Measurements from ENCODE around the gene WNT6. TPM values are rescaled to one million over a fixed set of nuclear protein-coding genes. Genes with fewer than 3 reads are reported as not detected.
A peak's percentile ranks its signal among the peaks of the same experiment; 100 is the strongest.

WNT6 gene
- total RNA-seq, 1 donor from 2014 or later = not detected

DNA sequence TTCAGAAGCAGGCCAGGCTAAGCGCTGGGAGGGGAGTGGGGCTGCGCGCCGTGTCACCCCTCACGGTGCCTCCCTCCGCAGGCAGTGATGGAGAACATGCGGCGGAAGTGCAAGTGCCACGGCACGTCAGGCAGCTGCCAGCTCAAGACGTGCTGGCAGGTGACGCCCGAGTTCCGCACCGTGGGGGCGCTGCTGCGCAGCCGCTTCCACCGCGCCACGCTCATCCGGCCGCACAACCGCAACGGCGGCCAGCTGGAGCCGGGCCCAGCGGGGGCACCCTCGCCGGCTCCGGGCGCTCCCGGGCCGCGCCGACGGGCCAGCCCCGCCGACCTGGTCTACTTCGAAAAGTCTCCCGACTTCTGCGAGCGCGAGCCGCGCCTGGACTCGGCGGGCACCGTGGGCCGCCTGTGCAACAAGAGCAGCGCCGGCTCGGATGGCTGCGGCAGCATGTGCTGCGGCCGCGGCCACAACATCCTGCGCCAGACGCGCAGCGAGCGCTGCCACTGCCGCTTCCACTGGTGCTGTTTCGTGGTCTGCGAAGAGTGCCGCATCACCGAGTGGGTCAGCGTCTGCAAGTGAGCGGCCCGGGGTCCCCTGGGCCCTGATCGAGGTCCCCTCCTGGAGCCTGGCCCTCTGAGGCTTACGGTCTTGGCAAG lies 33.2 kb downstream of the WNT6 start:
- H3K4me3 ChIP-seq (ENCODE audit: low read depth, low read length) = peak overlapping the region; percentile 43
- TF ChIP-seq, protein P1, sequence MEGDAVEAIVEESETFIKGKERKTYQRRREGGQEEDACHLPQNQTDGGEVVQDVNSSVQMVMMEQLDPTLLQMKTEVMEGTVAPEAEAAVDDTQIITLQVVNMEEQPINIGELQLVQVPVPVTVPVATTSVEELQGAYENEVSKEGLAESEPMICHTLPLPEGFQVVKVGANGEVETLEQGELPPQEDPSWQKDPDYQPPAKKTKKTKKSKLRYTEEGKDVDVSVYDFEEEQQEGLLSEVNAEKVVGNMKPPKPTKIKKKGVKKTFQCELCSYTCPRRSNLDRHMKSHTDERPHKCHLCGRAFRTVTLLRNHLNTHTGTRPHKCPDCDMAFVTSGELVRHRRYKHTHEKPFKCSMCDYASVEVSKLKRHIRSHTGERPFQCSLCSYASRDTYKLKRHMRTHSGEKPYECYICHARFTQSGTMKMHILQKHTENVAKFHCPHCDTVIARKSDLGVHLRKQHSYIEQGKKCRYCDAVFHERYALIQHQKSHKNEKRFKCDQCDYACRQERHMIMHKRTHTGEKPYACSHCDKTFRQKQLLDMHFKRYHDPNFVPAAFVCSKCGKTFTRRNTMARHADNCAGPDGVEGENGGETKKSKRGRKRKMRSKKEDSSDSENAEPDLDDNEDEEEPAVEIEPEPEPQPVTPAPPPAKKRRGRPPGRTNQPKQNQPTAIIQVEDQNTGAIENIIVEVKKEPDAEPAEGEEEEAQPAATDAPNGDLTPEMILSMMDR (conservative IDR thresholded peaks at IDR 0.05; ENCODE audit: low read depth, low read length) = peak; percentile 50
- no peak for DNase-seq (ENCODE audit: low read depth)

DNA sequence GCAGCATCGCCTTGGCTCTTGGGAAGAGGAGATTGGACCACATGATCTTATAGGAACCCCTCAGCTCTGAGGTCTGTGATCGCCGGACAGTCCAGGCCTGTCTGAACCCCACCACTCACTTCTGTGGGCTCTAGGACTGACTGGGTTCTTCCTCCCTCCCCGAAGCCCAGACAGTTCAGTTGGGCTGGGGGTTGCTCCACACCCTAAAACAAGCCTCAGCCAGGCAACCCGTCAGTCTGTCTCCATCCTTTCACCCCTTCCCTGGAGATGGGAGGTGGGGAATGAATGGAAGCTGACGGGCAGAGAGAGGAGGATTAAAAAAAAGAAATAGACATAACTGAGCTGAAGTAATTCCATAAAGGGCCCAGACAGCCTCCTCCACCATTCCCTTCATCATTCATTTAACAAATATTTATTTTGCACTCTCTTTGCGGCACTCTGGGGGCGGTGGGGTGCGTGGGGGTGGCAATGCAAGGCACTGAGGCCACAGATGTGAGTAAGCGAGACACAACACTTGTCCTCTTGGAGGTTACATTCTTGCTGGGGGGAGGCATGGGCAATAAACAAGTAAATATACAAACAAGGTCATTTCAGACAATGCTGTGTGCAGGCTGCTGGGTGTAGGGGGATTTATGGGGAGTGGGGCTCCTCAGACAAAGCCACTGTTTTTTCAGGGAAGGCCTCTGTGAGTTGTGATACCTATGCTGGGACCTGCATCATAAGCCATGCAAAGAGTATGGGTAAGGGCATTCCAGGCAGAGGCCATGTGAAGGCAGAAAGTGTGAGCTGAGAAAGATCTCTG lies 33.9 kb downstream of the WNT6 start:
- TF ChIP-seq, protein P1 (conservative IDR thresholded peaks at IDR 0.05; ENCODE audit: low read depth, low read length) = no peak
- peak overlapping the region; percentile 43 for H3K4me3 ChIP-seq (ENCODE audit: low read depth, low read length)
- DNase-seq (ENCODE audit: low read depth) = no peak

DNA sequence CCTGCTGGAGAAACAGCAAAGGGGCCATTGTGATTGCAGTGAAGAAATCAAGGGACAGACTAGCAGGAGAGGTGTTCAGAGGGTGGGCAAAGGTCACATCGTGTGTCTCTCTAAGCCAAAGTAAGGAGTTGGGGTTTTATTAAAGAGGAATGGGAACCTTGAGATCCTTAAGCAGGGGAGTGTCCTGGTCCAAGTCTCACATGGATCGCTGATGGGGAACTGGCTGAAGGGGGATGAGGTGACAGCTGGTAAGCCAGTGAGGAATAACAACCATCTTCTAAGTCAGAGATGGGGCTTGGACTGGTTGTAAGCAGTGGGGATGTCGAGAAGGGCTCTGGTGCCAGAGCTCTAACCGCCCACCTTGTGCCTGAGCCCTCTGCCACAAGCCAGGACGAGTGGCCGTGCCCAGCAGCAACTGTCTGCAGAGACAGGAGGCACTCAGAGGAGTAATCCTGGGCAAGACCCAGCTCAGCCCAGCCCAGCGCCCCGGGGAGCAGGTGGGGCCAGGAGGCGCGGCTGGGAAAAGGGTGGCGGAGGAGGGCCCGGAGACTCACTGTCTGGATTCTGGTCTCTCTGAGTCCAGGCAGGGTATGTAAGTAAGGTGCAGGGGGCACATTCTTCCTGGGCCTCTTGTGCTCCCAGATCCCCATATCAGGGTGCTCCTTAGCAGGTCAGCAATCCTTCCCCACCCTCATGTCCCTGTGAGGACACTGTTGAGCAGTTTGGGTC lies 34.7 kb downstream of the WNT6 start:
- TF ChIP-seq, protein P1 (conservative IDR thresholded peaks at IDR 0.05; ENCODE audit: low read depth, low read length) = no peak
- DNase-seq (ENCODE audit: low read depth) = no peak
- no peak overlapping the region for H3K4me3 ChIP-seq (ENCODE audit: low read depth, low read length)

DNA sequence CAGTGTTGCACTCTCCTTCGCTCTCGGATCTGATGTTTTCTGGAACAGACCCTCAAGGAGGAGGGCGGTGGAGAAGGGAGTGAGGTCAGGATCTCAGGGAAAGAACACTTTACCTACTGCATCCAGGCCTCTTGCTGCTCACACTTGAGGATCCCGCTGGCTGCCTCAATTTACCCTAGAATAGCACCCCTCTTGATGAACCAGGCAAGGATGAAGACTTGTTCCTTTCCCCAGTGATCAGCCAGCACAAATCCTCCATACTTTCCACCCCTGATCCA lies 35.2 kb downstream of the WNT6 start:
- TF ChIP-seq, protein P1 (conservative IDR thresholded peaks at IDR 0.05; ENCODE audit: low read depth, low read length) = no peak
- no peak overlapping the region for H3K4me3 ChIP-seq (ENCODE audit: low read depth, low read length)
- no peak for DNase-seq (ENCODE audit: low read depth)

DNA sequence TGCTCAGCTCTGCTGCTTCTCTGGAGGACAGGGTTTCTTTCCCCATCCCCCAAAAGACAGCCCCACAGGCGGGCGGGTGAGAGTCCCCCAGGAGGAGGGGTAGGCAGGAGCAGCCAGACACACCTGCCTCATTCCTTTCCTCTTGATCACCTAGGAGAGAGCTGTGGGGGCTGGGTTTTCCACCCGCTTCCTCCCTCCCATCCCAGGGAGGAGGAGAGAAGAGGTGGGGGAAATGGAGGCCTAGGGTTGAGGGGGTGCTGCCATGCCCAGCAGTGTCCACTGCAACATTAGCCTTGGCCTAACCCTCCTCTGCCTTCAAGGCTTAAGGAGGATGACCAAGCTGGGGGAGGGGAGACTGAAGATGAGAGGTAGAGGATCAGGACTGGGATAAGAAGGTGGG lies 35.7 kb downstream of the WNT6 start:
- no peak overlapping the region for H3K4me3 ChIP-seq (ENCODE audit: low read depth, low read length)
- DNase-seq (ENCODE audit: low read depth) = no peak
- TF ChIP-seq, protein P1 (conservative IDR thresholded peaks at IDR 0.05; ENCODE audit: low read depth, low read length) = no peak

DNA sequence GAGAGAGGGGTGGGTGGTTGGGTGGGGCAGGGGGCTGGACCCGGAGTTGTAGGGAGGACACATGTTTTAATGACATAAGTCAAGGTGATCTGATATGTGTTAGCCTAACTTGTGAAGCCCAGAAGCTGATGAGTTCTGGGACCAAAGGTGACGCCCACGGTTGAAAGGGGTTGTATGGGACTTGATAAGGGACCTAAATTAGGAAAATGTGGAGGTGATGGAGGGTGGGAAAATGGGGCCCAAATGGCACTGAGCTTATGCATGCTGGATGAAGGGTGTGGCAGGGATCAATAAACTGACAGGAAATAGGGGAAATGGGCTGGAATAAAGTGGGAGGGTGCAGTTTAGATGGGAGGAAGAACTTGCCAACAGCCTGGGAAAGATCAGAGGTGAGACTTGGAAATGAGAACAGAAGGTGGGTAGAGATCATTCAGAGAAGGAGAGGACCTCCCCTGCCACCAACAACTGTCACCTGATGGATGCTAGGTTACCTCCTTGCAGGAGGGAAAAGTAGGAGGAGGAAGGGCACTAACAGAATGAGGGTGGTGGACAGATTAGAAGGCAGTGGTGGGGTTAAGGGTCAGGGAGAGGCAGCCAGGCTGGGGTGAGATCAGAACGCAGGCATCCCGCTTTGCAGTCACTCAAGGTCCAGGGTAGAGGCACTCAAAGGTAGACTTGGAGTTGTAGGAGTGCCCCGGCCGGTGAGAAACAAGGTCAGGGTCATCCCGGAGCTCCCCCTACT lies 36.3 kb downstream of the WNT6 start:
- TF ChIP-seq, protein P1 (conservative IDR thresholded peaks at IDR 0.05; ENCODE audit: low read depth, low read length) = no peak
- H3K4me3 ChIP-seq (ENCODE audit: low read depth, low read length) = no peak overlapping the region
- no peak for DNase-seq (ENCODE audit: low read depth)
